Lower leg skin (tissue), 3 donors: ENCODE results near the gene CACNB2.

ENCODE experiments used
- CTCF ChIP-seq, 3 donors: fragments of 450-650 bp; IDR thresholded peaks; one replicate each; pipeline ENCODE4 v1.5.1; 2016; ENCODE audit warnings: antibody characterized with exemption in 3 of 3, mild to moderate bottlenecking in 3 of 3, moderate library complexity in 2 of 3
- POLR2A ChIP-seq, 2 donors: fragments of 450-650 bp; IDR thresholded peaks; one replicate each; pipeline ENCODE4 v1.6.1; 2016 to 2017; ENCODE audit warnings: antibody characterized with exemption in 2 of 2, mild to moderate bottlenecking in 1 of 2, moderate library complexity in 1 of 2

- TF ChIP-seq CTCF (IDR thresholded peaks at IDR 0.05), result no peak
- no peak for TF ChIP-seq POLR2A (IDR thresholded peaks at IDR 0.05)
Observed at GRCh38 chr10:18417950-18418527, 277.8 kb downstream of the CACNB2 start.
